ENCODE measurements around the gene ELAVL1.

Gene ELAVL1

DNA sequence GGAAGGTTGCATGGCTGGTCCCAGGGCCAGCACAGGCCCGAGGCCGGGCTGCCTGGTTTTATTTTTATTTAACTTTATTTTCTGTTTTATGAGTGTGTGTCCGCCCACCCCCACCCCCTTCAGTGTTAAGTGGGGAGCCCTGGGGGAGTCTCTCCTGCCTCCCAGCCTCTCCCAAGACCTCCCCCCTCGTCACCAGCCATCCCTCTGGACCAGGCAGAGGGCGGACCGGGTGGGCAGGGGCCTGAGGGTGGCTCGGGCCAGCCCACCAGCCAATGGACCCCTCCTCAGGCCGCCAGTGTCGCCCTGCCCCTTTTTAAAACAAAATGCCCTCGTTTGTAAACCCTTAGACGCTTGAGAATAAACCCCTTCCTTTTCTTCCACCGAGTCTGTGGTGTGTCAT lies 91.3 kb downstream of the ELAVL1 start:
- TF ChIP-seq SP1 (IDR thresholded peaks at IDR 0.05) (no peak), HDGF (IDR thresholded peaks at IDR 0.05; ENCODE audit: borderline replicate concordance) (no peak), FOXK2 (IDR thresholded peaks at IDR 0.05) (no peak), ZNF384 (IDR thresholded peaks at IDR 0.05) (no peak), NFRKB (IDR thresholded peaks at IDR 0.05) (no peak), SUZ12 (IDR thresholded peaks at IDR 0.05) (no peak), CTBP1 (IDR thresholded peaks at IDR 0.05; ENCODE audit: borderline replicate concordance) (no peak), LEF1 (IDR thresholded peaks at IDR 0.05; ENCODE audit: borderline replicate concordance) (no peak), FOXM1 (IDR thresholded peaks at IDR 0.05; ENCODE audit: borderline replicate concordance) (no peak), ARNT (IDR thresholded peaks at IDR 0.05) (no peak), FOXA1 (IDR thresholded peaks at IDR 0.05) (no peak), ELF4 (IDR thresholded peaks at IDR 0.05) (no peak), BHLHE40 (IDR thresholded peaks at IDR 0.05; ENCODE audit: borderline replicate concordance) (no peak), L3MBTL2 (conservative IDR thresholded peaks at IDR 0.05) (no peak), TARDBP (IDR thresholded peaks at IDR 0.05) (no peak)
- TF ChIP-seq, protein P1, sequence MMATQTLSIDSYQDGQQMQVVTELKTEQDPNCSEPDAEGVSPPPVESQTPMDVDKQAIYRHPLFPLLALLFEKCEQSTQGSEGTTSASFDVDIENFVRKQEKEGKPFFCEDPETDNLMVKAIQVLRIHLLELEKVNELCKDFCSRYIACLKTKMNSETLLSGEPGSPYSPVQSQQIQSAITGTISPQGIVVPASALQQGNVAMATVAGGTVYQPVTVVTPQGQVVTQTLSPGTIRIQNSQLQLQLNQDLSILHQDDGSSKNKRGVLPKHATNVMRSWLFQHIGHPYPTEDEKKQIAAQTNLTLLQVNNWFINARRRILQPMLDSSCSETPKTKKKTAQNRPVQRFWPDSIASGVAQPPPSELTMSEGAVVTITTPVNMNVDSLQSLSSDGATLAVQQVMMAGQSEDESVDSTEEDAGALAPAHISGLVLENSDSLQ (IDR thresholded peaks at IDR 0.05), result no peak
- POLR2A ChIA-PET, result interaction anchor here (0.8 kb wide), 1 partner anchor 11 kb away, joined by 5 read pairs; the partner anchor contains the start of gene MAP2K7
- CTCF ChIA-PET, result no interaction called here
- no peak for DNase-seq (ENCODE audit: extremely low spot score)

DNA sequence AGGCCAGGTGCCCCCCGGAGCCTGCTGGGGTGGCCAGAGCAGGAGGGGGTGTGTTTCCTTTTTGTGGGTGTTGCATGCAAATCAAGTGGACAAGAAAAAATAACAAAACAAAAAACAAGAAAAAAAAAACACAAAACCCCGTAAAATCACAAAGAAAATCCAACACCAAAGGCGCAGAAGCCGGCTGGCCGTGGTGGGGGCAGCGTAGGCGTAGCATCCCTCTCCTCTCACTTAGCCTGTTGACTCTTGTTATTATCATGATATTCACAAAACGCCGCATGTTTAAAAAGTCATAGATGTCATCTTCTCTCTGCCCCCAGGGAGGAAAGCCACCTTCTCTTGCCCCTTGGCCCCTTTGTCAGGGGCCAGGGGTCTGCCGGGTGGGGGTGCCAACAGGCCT lies 91.8 kb downstream of the ELAVL1 start:
- no peak for DNase-seq (ENCODE audit: extremely low spot score)
- ChIA-PET POLR2A (no interaction called here), CTCF (interaction anchor here (0.7 kb wide), 1 partner anchor 29 kb away, joined by 3 read pairs; no protein-coding TSS in a partner anchor)
- TF ChIP-seq SUZ12 (IDR thresholded peaks at IDR 0.05) (no peak), ZNF384 (IDR thresholded peaks at IDR 0.05) (no peak)

DNA sequence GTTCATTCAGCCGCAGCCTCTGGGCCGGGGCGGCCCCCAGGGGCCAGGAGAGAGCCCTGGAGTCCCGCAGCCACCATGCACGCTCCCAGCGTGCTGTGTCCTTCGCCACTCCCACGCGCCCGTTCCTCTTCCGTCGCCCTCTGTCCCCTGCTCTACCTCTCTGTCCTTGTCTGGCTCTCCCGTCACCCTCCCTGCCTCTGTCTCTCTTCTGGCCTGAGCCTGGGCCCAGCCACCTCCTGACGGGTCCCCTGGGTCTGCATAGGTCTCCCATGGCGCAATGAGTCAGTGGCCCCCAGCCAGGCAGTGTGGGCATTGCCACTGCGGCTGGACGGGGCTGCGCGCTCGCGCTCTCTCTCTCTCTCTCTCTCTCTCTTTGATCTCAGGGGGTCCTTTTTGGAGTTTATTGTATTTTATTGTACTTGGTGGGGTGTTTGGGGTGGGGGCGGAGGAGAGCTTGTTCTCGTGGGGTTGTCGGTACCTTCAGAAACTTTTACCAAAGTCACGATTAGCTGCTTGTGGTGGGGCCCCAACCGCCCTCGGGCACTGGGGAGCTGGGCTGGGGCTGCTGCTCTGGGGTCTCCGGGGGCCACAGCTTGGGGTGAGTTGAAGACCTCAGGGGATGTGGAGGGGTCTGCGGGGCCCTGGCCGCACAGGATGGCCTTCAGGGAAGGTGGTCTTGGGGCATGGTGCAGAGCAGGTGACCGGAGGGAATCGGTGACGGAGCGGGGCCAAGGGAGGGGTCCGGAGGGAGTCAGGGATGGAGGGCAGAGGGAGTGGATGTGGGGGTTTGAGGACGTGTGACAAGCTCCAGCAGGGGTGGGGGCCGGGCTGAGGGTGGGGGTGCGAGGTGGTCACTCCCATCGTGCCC lies 92.5 kb downstream of the ELAVL1 start:
- no peak for DNase-seq (ENCODE audit: extremely low spot score)
- TF ChIP-seq SUZ12 (IDR thresholded peaks at IDR 0.05) (no peak), TARDBP (IDR thresholded peaks at IDR 0.05) (no peak), LEF1 (IDR thresholded peaks at IDR 0.05; ENCODE audit: borderline replicate concordance) (no peak), HDGF (IDR thresholded peaks at IDR 0.05; ENCODE audit: borderline replicate concordance) (no peak), FOXA1 (IDR thresholded peaks at IDR 0.05) (no peak), SP1 (IDR thresholded peaks at IDR 0.05) (no peak), ELF4 (IDR thresholded peaks at IDR 0.05) (no peak), ARNT (IDR thresholded peaks at IDR 0.05) (no peak), FOXK2 (IDR thresholded peaks at IDR 0.05) (no peak), ZNF384 (IDR thresholded peaks at IDR 0.05) (no peak), FOXM1 (IDR thresholded peaks at IDR 0.05; ENCODE audit: borderline replicate concordance) (no peak), NFRKB (IDR thresholded peaks at IDR 0.05) (no peak), L3MBTL2 (conservative IDR thresholded peaks at IDR 0.05) (no peak), BHLHE40 (IDR thresholded peaks at IDR 0.05; ENCODE audit: borderline replicate concordance) (no peak), CTBP1 (IDR thresholded peaks at IDR 0.05; ENCODE audit: borderline replicate concordance) (no peak)
- TF ChIP-seq, protein P1 (IDR thresholded peaks at IDR 0.05), result no peak
- CTCF ChIA-PET, result interaction anchor here (0.7 kb wide), 1 partner anchor 30 kb away, joined by 3 read pairs; no protein-coding TSS in a partner anchor
- POLR2A ChIA-PET, result interaction anchor here (0.6 to 1.5 kb wide), 2 partner anchors 10 to 22 kb away, joined by 3 to 7 read pairs; partner anchors contain the start of gene MAP2K7

DNA sequence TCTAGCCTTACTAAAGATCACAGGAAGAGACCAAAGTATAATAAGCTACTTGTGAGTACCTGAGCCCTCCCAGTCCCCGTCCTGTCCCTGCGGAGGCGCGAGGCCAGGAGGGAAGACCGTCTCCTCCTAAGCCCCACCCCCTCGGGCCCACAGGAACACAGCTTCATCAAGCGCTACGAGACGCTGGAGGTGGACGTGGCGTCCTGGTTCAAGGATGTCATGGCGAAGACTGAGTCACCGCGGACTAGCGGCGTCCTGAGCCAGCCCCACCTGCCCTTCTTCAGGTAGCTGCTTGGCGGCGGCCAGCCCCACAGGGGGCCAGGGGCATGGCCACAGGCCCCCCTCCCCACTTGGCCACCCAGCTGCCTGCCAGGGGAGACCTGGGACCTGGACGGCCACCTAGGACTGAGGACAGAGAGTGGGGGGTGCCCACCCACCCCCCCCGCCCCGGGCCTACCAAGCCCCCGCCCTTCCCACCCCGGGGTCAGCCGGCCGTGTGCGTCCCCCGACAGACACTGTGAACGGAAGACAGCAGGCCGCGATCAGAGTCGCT lies 93.2 kb downstream of the ELAVL1 start:
- ChIA-PET POLR2A (interaction anchor here (0.6 to 1.5 kb wide), 3 partner anchors 8 to 21 kb away, joined by 3 to 7 read pairs (median 4); partner anchors contain the start of genes MAP2K7 and SNAPC2), CTCF (no interaction called here)
- DNase-seq (ENCODE audit: extremely low spot score), result no peak
- no peak for TF ChIP-seq L3MBTL2 (conservative IDR thresholded peaks at IDR 0.05)
- TF ChIP-seq ELF4 (IDR thresholded peaks at IDR 0.05), result no peak
- no peak for TF ChIP-seq LEF1 (IDR thresholded peaks at IDR 0.05; ENCODE audit: borderline replicate concordance)
- TF ChIP-seq FOXM1 (IDR thresholded peaks at IDR 0.05; ENCODE audit: borderline replicate concordance), result no peak
- TF ChIP-seq SUZ12 (IDR thresholded peaks at IDR 0.05), result no peak
- TF ChIP-seq, protein P1 (IDR thresholded peaks at IDR 0.05), result no peak
- TF ChIP-seq FOXK2 (IDR thresholded peaks at IDR 0.05), result no peak
- no peak for TF ChIP-seq CTBP1 (IDR thresholded peaks at IDR 0.05; ENCODE audit: borderline replicate concordance)
- no peak for TF ChIP-seq TARDBP (IDR thresholded peaks at IDR 0.05)
- no peak for TF ChIP-seq ZNF384 (IDR thresholded peaks at IDR 0.05)
- no peak for TF ChIP-seq HDGF (IDR thresholded peaks at IDR 0.05; ENCODE audit: borderline replicate concordance)
- no peak for TF ChIP-seq BHLHE40 (IDR thresholded peaks at IDR 0.05; ENCODE audit: borderline replicate concordance)
- no peak for TF ChIP-seq SP1 (IDR thresholded peaks at IDR 0.05)
- no peak for TF ChIP-seq FOXA1 (IDR thresholded peaks at IDR 0.05)
- TF ChIP-seq ARNT (IDR thresholded peaks at IDR 0.05), result no peak
- no peak for TF ChIP-seq NFRKB (IDR thresholded peaks at IDR 0.05)

DNA sequence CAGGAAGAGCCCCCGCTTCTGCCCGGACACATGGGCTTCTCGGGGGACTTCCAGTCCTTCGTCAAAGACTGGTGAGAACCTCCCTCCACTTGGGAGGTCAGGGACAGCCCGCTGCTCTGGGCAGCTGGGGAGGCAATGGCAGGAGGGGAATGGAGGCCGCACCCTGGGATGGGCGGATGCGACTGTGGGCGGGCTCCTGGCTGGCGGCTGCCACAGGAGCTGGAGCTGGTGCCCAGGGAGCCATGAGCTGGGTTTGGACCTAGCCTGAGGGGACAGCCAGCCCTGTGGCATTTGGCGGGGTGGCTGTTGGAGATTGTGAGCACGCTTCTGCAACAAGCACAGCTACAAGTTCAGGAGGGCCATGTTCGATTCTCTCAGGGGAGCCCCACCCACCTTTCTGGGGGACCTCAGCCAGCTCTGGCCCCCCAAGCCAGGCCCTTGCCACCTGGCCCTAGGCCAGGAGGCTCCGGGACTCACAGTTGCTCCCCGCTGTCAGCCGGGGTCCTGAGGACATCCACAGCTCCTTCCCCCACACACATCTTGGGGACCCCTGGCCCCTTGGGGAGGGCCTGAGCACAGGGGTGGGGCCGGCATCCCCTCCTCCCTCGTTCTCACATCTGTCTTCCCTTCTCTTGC lies 93.8 kb downstream of the ELAVL1 start:
- POLR2A ChIA-PET, result interaction anchor here (0.8 to 1.5 kb wide), 2 partner anchors 8 kb away, joined by 4 to 7 read pairs; partner anchors contain the start of genes MAP2K7 and SNAPC2
- CTCF ChIA-PET, result no interaction called here
- no peak for DNase-seq (ENCODE audit: extremely low spot score)
- TF ChIP-seq BHLHE40 (IDR thresholded peaks at IDR 0.05; ENCODE audit: borderline replicate concordance) (no peak), SP1 (IDR thresholded peaks at IDR 0.05) (no peak), FOXK2 (IDR thresholded peaks at IDR 0.05) (no peak), ELF4 (IDR thresholded peaks at IDR 0.05) (no peak), NFRKB (IDR thresholded peaks at IDR 0.05) (no peak)
- TF ChIP-seq, protein P1 (IDR thresholded peaks at IDR 0.05), result no peak

Data from HEK293T (cell line).